Left ventricle myocardium inferior (tissue), 1 donor: Measurements from ENCODE around the gene MYT1. TPM values are rescaled to one million over a fixed set of nuclear protein-coding genes. Genes with fewer than 3 reads are reported as not detected.

Experiments used
- DNase-seq: peaks from one replicate; pipeline ENCODE4 v3.0.0-alpha.2; 2020
- H3K27ac ChIP-seq: fragments of 200-600 bp; replicated peaks from 2 replicates; pipeline ENCODE4 v1.8.0; 2021
- H3K27me3 ChIP-seq: fragments of 200-600 bp; 2 replicates; pipeline ENCODE4 v1.8.0; 2021; ENCODE audit warnings: low read depth
- H3K36me3 ChIP-seq: fragments of 200-600 bp; 2 replicates; pipeline ENCODE4 v1.8.0; 2021
- H3K4me1 ChIP-seq: fragments of 200-600 bp; 2 replicates; pipeline ENCODE4 v1.8.0; 2021
- H3K4me3 ChIP-seq: fragments of 200-600 bp; 2 replicates; pipeline ENCODE4 v1.8.0; 2021; ENCODE audit warnings: mild to moderate bottlenecking, moderate library complexity
- H3K9me3 ChIP-seq: fragments of 200-600 bp; replicated peaks from 2 replicates; pipeline ENCODE4 v1.8.0; 2021
- CTCF ChIP-seq: fragments of 200-600 bp; IDR thresholded peaks from 2 replicates; pipeline ENCODE4 v1.8.0; 2021; ENCODE audit warnings: antibody characterized with exemption, mild to moderate bottlenecking, borderline replicate concordance
- intact Hi-C: fragments of 100-400 bp; cut with micrococcal nuclease; formaldehyde crosslinking; loops from one replicate; pipeline ENCODE4 v1.11.0; 2022
- total RNA-seq: library from RNA; stranded (reverse); fragmentation: NEBNext Ultra II Directional; extraction: Animal tissue kit (Norgen Biotek cat#: 25700); gene quantifications from one replicate; pipeline ENCODE4 v1.2.1, GENCODE V29; 2021
- donor health status: DM: no; HTN: yes; CAD: no; lungs with severe emphysema.

Gene MYT1
- total RNA-seq, 1 donor from 2014 or later = 0.11 TPM

- intact Hi-C loops = no loop called here
- Histone ChIP-seq H3K9me3 (peaks cover 11% of the 10 kb centered on the region), H3K4me3 (no peak overlapping the region), H3K27me3 (peaks cover 54% of the 10 kb centered on the region), H3K4me1 (no peaks in the 10 kb centered on the region), H3K27ac (no peak overlapping the region), H3K36me3 (no peaks in the 10 kb centered on the region)
- DNase-seq = no peak
- TF ChIP-seq CTCF = no peak
Observed at GRCh38 chr20:64146936-64147477, 17.2 kb upstream of the MYT1 start.

- no peak overlapping the region for H3K27ac ChIP-seq
- no peaks in the 10 kb centered on the region for H3K36me3 ChIP-seq
- peaks cover 11% of the 10 kb centered on the region for H3K9me3 ChIP-seq
- no peak overlapping the region for H3K4me3 ChIP-seq
- TF ChIP-seq CTCF = no peak
- no peaks in the 10 kb centered on the region for H3K4me1 ChIP-seq
- no peak for DNase-seq
- intact Hi-C loops = no loop called here
- peaks cover 48% of the 10 kb centered on the region for H3K27me3 ChIP-seq
Observed at GRCh38 chr20:64148581-64148980, 15.7 kb upstream of the MYT1 start.

DNA sequence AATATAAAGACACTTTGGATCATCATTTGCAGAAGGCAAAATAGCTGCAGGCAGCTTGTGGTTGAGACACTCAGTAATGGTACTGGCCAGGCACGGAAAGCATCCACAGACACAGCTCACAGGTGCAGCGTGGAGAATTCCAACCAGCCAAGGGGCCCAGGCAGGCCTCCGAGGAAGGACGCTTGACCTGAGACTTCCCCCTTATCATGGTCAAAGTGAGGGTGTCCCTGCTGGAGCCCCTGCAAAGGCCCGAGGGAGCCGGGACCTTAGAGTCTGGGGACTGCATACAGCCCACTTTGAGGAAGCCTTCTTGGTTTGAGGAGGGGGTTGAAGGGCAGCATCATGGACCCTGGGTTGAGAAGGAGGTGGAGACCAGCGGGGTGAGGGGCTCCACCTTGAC lies 15.1 kb upstream of the MYT1 start:
- Histone ChIP-seq H3K27ac (no peak overlapping the region), H3K4me1 (no peaks in the 10 kb centered on the region), H3K36me3 (no peaks in the 10 kb centered on the region), H3K27me3 (peaks cover 53% of the 10 kb centered on the region), H3K9me3 (peaks cover 11% of the 10 kb centered on the region), H3K4me3 (no peak overlapping the region)
- no peak for DNase-seq
- intact Hi-C loops = no loop called here
- TF ChIP-seq CTCF = no peak

DNA sequence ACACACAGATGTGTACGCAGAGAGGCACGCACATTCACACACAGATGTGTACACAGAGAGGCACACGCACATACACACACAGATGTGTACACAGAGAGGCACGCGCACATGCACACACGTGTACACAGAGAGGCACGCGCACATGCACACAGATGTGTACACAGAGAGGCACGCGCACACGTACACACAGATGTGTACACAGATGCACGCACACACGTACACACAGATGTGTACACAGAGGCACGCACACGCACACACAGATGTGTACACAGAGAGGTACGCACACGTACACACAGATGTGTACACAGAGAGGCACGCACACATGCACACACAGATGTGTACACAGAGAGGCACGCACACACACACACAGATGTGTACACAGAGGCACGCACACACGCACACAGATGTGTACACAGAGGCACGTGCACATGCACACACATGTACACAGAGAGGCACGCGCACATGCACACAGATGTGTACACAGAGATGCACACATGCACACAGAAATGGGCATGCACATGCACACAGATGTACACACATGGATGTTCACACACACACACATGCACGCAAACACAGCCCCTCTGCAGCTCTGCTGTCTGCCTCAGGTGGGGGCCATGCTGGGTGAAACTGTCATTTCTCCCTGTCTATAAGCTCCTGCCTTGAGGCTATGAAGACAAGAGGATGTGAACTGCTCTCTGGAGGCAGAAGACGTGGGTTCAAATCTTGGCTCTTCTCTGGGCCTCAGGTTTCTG lies 14.3 kb upstream of the MYT1 start:
- TF ChIP-seq CTCF = no peak
- Histone ChIP-seq H3K36me3 (no peaks in the 10 kb centered on the region), H3K4me1 (no peaks in the 10 kb centered on the region), H3K4me3 (no peak overlapping the region), H3K27ac (no peak overlapping the region), H3K9me3 (peaks cover 8% of the 10 kb centered on the region), H3K27me3 (peaks cover 60% of the 10 kb centered on the region)
- DNase-seq = no peak
- intact Hi-C loops = no loop called here

DNA sequence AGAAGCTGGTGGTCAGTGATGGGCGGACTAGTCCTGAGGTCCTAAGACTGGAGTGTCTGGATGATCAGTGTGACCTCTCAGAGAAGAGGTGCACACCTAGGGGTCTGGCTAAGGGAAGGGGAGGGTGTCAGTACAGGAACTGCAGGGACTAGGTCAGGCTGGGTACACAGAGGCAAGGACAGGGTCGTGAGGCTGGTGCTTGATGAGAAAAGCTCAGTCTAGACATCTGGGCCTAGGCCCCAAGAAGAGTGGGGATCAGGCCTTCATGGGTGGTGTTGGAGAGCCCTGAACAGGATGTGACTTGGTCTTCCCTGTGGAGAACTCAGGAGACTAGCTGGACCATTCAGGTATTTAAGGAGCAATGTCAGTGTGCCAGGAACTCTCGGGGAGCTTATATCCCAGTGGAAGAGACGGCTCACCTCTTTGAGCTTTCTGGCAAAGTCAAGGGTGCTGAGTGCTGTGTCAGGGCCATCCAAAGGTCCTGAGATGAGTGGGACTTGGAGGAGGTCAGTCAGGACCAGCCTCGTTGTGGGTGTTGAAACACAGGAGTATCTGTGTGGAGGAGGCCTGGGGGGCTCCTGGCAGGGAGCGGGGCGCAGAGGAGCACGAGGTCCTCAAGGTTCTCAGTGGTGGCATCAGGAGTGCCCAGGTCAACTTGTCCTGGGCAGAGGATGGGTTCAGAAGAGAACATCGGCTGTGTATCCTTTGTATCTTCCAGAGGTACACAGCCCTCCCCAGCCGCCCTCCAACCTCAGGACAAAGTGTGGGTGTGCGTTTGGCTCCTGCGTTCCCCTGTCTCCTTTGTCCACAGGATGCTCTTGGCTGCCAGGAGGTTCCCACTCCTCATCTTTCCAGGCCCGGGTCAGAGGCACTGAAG lies 13.3 kb upstream of the MYT1 start:
- peaks cover 59% of the 10 kb centered on the region for H3K27me3 ChIP-seq
- intact Hi-C loops = no loop called here
- no peak for DNase-seq

More for the DNA sequence above, 13.3 kb upstream of the MYT1 start:
- H3K36me3 ChIP-seq = no peaks in the 10 kb centered on the region
- H3K27ac ChIP-seq = no peak overlapping the region
- H3K9me3 ChIP-seq = no peaks in the 10 kb centered on the region
- H3K4me1 ChIP-seq = no peaks in the 10 kb centered on the region
- TF ChIP-seq CTCF = no peak
- H3K4me3 ChIP-seq = no peak overlapping the region
